IMR-90 (cell line): Measurements from ENCODE around the gene AKAP9. TPM values are rescaled to one million over a fixed set of nuclear protein-coding genes. Genes with fewer than 3 reads are reported as not detected.

Experiments used
- ATAC-seq: fragments of 200-7000 bp; cut with Tn5 transposase; 2 replicates; pipeline ENCODE4 v1.9.1; 2020; ENCODE audit warnings: low read depth, mild to moderate bottlenecking, moderate library complexity
- BruUV-seq: library from RNA; stranded (reverse); fragments of 400-500 nt; replicated peaks from 2 replicates; lab custom pipeline; 2021; lab: Mats Ljungman, UMichigan
- CTCF ChIA-PET: fragments of 300-600 bp; formaldehyde crosslinking; extraction: SDS; loops from one replicate; lab custom pipeline; 2021; ENCODE audit warnings: antibody characterized with exemption; lab: Yijun Ruan, JAX
- POLR2A ChIA-PET: fragments of 300-600 bp; sonication (Branson Sonifier 250); formaldehyde crosslinking; loops from one replicate; lab custom pipeline; 2022; ENCODE audit warnings: antibody characterized with exemption; ENCODE audit not compliant: unreplicated experiment; lab: Charles Lee
- DNase-seq: peaks from one replicate; pipeline ENCODE4 v3.0.0; 2013
- H2AFZ ChIP-seq: replicated peaks from 2 replicates; pipeline ENCODE3; 2013; ENCODE audit warnings: low read length, mild to moderate bottlenecking; ENCODE audit not compliant: poor library complexity
- H2AK5ac ChIP-seq: 2 replicates; pipeline ENCODE4 v1.6.1; 2013; ENCODE audit warnings: low read depth, low read length, inconsistent platforms
- H2AK9ac ChIP-seq: replicated peaks from 2 replicates; pipeline ENCODE3; 2013; ENCODE audit warnings: mild to moderate bottlenecking, low read depth, low read length, moderate library complexity; ENCODE audit not compliant: poor library complexity
- H2BK120ac ChIP-seq: 2 replicates; pipeline ENCODE4 v1.6.1; 2013; ENCODE audit warnings: low read depth, low read length, inconsistent platforms
- H2BK15ac ChIP-seq: 3 replicates; pipeline ENCODE4 v1.6.1; 2013; ENCODE audit warnings: low read depth, low read length, inconsistent platforms
- H2BK20ac ChIP-seq: 2 replicates; pipeline ENCODE4 v1.6.1; 2013; ENCODE audit warnings: low read depth, mild to moderate bottlenecking, inconsistent platforms, low read length, moderate library complexity
- H2BK5ac ChIP-seq: 2 replicates; pipeline ENCODE4 v1.6.1; 2013; ENCODE audit warnings: mild to moderate bottlenecking, low read depth, low read length, inconsistent platforms; ENCODE audit not compliant: poor library complexity, severe bottlenecking
- H3K14ac ChIP-seq: replicated peaks from 2 replicates; pipeline ENCODE4 v1.6.1; 2013; ENCODE audit warnings: low read depth, low read length, inconsistent platforms
- H3K18ac ChIP-seq: 2 replicates; pipeline ENCODE4 v1.6.1; 2013; ENCODE audit warnings: low read depth, low read length, control low read depth
- H3K23ac ChIP-seq: 2 replicates; pipeline ENCODE4 v1.6.1; 2013; ENCODE audit warnings: low read depth, low read length, inconsistent platforms
- H3K27ac ChIP-seq: 2 replicates; pipeline ENCODE4 v1.5.1; 2013; ENCODE audit warnings: mild to moderate bottlenecking, control low read depth, low read length; ENCODE audit not compliant: insufficient read depth
- H3K27me3 ChIP-seq: 2 replicates; pipeline ENCODE4 v1.6.1; 2013; ENCODE audit warnings: low read length; ENCODE audit not compliant: control insufficient read depth, insufficient read depth
- H3K36me3 ChIP-seq: 2 replicates; pipeline ENCODE4 v1.6.1; 2013; ENCODE audit warnings: low read length, mixed read lengths; ENCODE audit not compliant: control insufficient read depth, insufficient read depth
- H3K4ac ChIP-seq: 2 replicates; pipeline ENCODE4 v1.6.1; 2013; ENCODE audit warnings: low read depth, low read length, inconsistent platforms
- H3K4me1 ChIP-seq: 2 replicates; pipeline ENCODE4 v1.6.1; 2013; ENCODE audit warnings: low read length, mixed read lengths; ENCODE audit not compliant: control insufficient read depth, insufficient read depth
- H3K4me2 ChIP-seq: 2 replicates; pipeline ENCODE4 v1.6.1; 2013; ENCODE audit warnings: low read depth, mild to moderate bottlenecking, control low read depth, low read length, moderate library complexity
- H3K4me3 ChIP-seq: 2 replicates; pipeline ENCODE4 v1.5.1; 2013; ENCODE audit warnings: low read depth, mild to moderate bottlenecking, control low read depth, low read length, moderate library complexity; ENCODE audit not compliant: insufficient read depth
- H3K56ac ChIP-seq: 2 replicates; pipeline ENCODE4 v1.6.1; 2013; ENCODE audit warnings: low read length, inconsistent platforms; ENCODE audit not compliant: insufficient read depth; ENCODE audit errors: extremely low read depth
- H3K79me1 ChIP-seq, 2 experiments: 2 replicates each; pipeline ENCODE4 v1.6.1; 2013; ENCODE audit warnings: low read length in 2 of 2, inconsistent platforms in 1 of 2, low read depth in 1 of 2
- H3K9ac ChIP-seq: 2 replicates; pipeline ENCODE4 v1.6.1; 2013; ENCODE audit warnings: low read depth, low read length, control low read depth
- H3K9me1 ChIP-seq: 2 replicates; pipeline ENCODE4 v1.6.1; 2013; ENCODE audit warnings: low read length, inconsistent platforms; ENCODE audit not compliant: insufficient read depth
- H3K9me3 ChIP-seq: 2 replicates; pipeline ENCODE4 v1.6.1; 2013; ENCODE audit warnings: low read length; ENCODE audit not compliant: control insufficient read depth, insufficient read depth
- H4K20me1 ChIP-seq: 2 replicates; pipeline ENCODE4 v1.6.1; 2013; ENCODE audit warnings: low read length, inconsistent platforms; ENCODE audit not compliant: insufficient read depth
- H4K5ac ChIP-seq: 2 replicates; pipeline ENCODE4 v1.6.1; 2013; ENCODE audit warnings: mild to moderate bottlenecking, low read depth, low read length, control low read depth
- H4K8ac ChIP-seq, 2 experiments: 2 replicates each; pipeline ENCODE4 v1.6.1; 2013; ENCODE audit warnings: low read depth in 2 of 2, low read length in 2 of 2, control low read depth in 1 of 2, inconsistent platforms in 1 of 2
- H4K91ac ChIP-seq: 2 replicates; pipeline ENCODE4 v1.6.1; 2013; ENCODE audit warnings: low read depth, low read length, inconsistent platforms; ENCODE audit not compliant: insufficient read depth
- BHLHE40 ChIP-seq: fragments of 150-350 bp; IDR thresholded peaks from 2 replicates; pipeline ENCODE4 v1.6.1; 2016; ENCODE audit warnings: mild to moderate bottlenecking, low read depth, low read length
- CEBPB ChIP-seq: IDR thresholded peaks from 2 replicates; pipeline ENCODE4 v1.6.1; 2012; ENCODE audit warnings: low read depth, low read length, improper control_type of control experiment
- CHD1 ChIP-seq: IDR thresholded peaks from 2 replicates; pipeline ENCODE4 v1.6.1; 2012; ENCODE audit warnings: low read depth, low read length, improper control_type of control experiment
- FOS ChIP-seq: fragments of 150-350 bp; IDR thresholded peaks from 2 replicates; pipeline ENCODE4 v1.6.1; 2016; ENCODE audit warnings: low read depth, low read length
- MAFK ChIP-seq: IDR thresholded peaks from 2 replicates; pipeline ENCODE4 v1.6.1; 2012; ENCODE audit warnings: low read depth, low read length, improper control_type of control experiment
- MAZ ChIP-seq: IDR thresholded peaks from 2 replicates; pipeline ENCODE4 v1.6.1; 2012; ENCODE audit warnings: low read depth, mild to moderate bottlenecking, low read length, improper control_type of control experiment, moderate library complexity, borderline replicate concordance
- MXI1 ChIP-seq: IDR thresholded peaks from 2 replicates; pipeline ENCODE4 v1.6.1; 2012; ENCODE audit warnings: low read depth, mild to moderate bottlenecking, low read length, moderate library complexity, borderline replicate concordance
- NFE2L2 ChIP-seq: fragments of 150-350 bp; IDR thresholded peaks from 2 replicates; pipeline ENCODE4 v1.6.1; 2016; ENCODE audit warnings: low read depth, mild to moderate bottlenecking, low read length
- POLR2A ChIP-seq: IDR thresholded peaks from 2 replicates; pipeline ENCODE4 v1.6.1; 2012; ENCODE audit warnings: mild to moderate bottlenecking, low read depth, low read length
- RAD21 ChIP-seq: IDR thresholded peaks from 2 replicates; pipeline ENCODE4 v1.6.1; 2012; ENCODE audit warnings: low read length, improper control_type of control experiment
- RCOR1 ChIP-seq: IDR thresholded peaks from 2 replicates; pipeline ENCODE4 v1.6.1; 2012; ENCODE audit warnings: mild to moderate bottlenecking, low read length, improper control_type of control experiment; ENCODE audit not compliant: insufficient replicate concordance
- RFX5 ChIP-seq: IDR thresholded peaks from 2 replicates; pipeline ENCODE4 v1.8.0; 2012; ENCODE audit warnings: low read depth, mild to moderate bottlenecking, low read length, moderate library complexity
- SMC3 ChIP-seq: fragments of 150-350 bp; IDR thresholded peaks from 2 replicates; pipeline ENCODE4 v1.6.1; 2016; ENCODE audit warnings: low read depth, mild to moderate bottlenecking, antibody characterized with exemption, low read length, moderate library complexity
- WGBS, 2 experiments: methylation state at CpG; one replicate each; pipeline versions ENCODE4 v1.1.5 to v1.1.7; 2013; ENCODE audit warnings: missing lambda C conversion rate in 2 of 2; ENCODE audit not compliant: insufficient read length in 1 of 2; ENCODE audit errors: extremely low coverage in 2 of 2; 5-methylcytosine and 5-hydroxymethylcytosine counted together
- dilution Hi-C: fragments of 300-500 bp; cut with HindIII; formaldehyde crosslinking; loops from one replicate; pipeline ENCODE4 v1.14.3; 2018; ENCODE audit warnings: low sequenced_read_pairs; ENCODE audit not compliant: unreplicated experiment
- in situ Hi-C: fragments of 300-500 bp; cut with MboI; formaldehyde crosslinking; loops from 3 replicates; pipeline ENCODE4 v1.14.3; 2019; ENCODE audit warnings: low sequenced_read_pairs, inconsistent platforms, mixed read lengths
- intact Hi-C: fragments of 100-400 bp; cut with micrococcal nuclease; formaldehyde crosslinking; loops from 2 replicates; pipeline ENCODE4 v1.10.0; 2022
- polyA plus RNA-seq, 3 experiments: library from polyadenylated mRNA; depleted of rRNA; stranded (reverse); fragments of >200 nt; gene quantifications; 2 replicates each; pipeline ENCODE4 v1.2.3, GENCODE V29; 2012; ENCODE audit warnings: low replicate concordance in 1 of 3
- total RNA-seq: library from RNA; depleted of rRNA; stranded (reverse); fragments of >200 nt; gene quantifications from 2 replicates; pipeline ENCODE4 v1.2.3, GENCODE V29; 2012
- TF ChIP-seq, protein P1 (sequence below): conservative IDR thresholded peaks from 2 replicates; pipeline ENCODE4 v1.5.1; 2012; ENCODE audit warnings: mild to moderate bottlenecking, low read depth, low read length, improper control_type of control experiment
- TF ChIP-seq, protein P2 (sequence below): fragments of 150-350 bp; IDR thresholded peaks from 2 replicates; pipeline ENCODE4 v1.6.1; 2017; ENCODE audit warnings: mild to moderate bottlenecking, antibody characterized with exemption, low read length, low read depth
- TF ChIP-seq, protein P3 (sequence below): fragments of 150-350 bp; IDR thresholded peaks from 2 replicates; pipeline ENCODE4 v1.6.1; 2016; ENCODE audit warnings: low read depth, mild to moderate bottlenecking, low read length, moderate library complexity, borderline replicate concordance

AKAP9 gene
- total and polyA plus RNA-seq, 2 of the 4 experiments (the other 2 are of a cell fraction) = 9.7 to 25.3 TPM

DNA sequence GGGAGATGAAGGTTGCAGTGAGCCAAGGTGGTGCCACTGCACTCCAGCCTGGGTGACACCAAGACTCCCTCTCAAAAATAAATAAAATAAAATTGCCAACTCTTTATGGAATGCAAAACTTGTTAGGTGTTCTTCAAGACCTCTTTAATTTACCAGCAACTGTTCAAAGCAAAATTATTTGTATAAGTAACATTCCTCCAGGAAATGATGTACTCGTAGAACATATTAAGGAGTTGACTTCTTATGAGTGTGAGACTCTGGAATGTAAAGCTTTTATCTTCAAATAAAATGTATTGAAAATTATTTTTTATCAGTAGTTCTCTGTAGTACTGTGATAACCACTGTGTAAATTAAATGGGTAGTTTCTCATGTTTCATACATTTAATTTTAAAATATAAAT, 99.2 kb downstream of the AKAP9 start:
- dilution Hi-C loops = no loop called here
- in situ Hi-C loops = no loop called here
- no peak overlapping the region for H4K5ac ChIP-seq
- POLR2A ChIA-PET = no interaction called here
- peaks cover 4% of the 10 kb centered on the region; the same call in 1 of the 2 replicates for H3K9me1 ChIP-seq
- DNase-seq (no peak), ATAC-seq (no peak; the same call in 1 of the 2 replicates)
- no peak overlapping the region for H3K23ac ChIP-seq
- no peak overlapping the region for H3K56ac ChIP-seq
- H2BK5ac ChIP-seq = no peak overlapping the region
- peaks cover 9% of the 10 kb centered on the region for H3K36me3 ChIP-seq
- no peaks in the 10 kb centered on the region for H3K9me3 ChIP-seq
- H4K91ac ChIP-seq = no peak overlapping the region
- no peak overlapping the region for H3K14ac ChIP-seq
- H2BK120ac ChIP-seq = no peak overlapping the region
- BruUV-seq = no TSS peak
- H2BK15ac ChIP-seq = no peak overlapping the region
- TF ChIP-seq NFE2L2 (no peak), FOS (no peak), RFX5 (no peak), SMC3 (no peak), CEBPB (no peak), MXI1 (no peak), MAZ (no peak), RAD21 (no peak), BHLHE40 (no peak), RCOR1 (no peak), MAFK (no peak), POLR2A (no peak), CHD1 (no peak)
- TF ChIP-seq, protein P1, sequence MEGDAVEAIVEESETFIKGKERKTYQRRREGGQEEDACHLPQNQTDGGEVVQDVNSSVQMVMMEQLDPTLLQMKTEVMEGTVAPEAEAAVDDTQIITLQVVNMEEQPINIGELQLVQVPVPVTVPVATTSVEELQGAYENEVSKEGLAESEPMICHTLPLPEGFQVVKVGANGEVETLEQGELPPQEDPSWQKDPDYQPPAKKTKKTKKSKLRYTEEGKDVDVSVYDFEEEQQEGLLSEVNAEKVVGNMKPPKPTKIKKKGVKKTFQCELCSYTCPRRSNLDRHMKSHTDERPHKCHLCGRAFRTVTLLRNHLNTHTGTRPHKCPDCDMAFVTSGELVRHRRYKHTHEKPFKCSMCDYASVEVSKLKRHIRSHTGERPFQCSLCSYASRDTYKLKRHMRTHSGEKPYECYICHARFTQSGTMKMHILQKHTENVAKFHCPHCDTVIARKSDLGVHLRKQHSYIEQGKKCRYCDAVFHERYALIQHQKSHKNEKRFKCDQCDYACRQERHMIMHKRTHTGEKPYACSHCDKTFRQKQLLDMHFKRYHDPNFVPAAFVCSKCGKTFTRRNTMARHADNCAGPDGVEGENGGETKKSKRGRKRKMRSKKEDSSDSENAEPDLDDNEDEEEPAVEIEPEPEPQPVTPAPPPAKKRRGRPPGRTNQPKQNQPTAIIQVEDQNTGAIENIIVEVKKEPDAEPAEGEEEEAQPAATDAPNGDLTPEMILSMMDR = no peak
- TF ChIP-seq, protein P2, sequence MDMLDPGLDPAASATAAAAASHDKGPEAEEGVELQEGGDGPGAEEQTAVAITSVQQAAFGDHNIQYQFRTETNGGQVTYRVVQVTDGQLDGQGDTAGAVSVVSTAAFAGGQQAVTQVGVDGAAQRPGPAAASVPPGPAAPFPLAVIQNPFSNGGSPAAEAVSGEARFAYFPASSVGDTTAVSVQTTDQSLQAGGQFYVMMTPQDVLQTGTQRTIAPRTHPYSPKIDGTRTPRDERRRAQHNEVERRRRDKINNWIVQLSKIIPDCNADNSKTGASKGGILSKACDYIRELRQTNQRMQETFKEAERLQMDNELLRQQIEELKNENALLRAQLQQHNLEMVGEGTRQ = no peak
- TF ChIP-seq, protein P3, sequence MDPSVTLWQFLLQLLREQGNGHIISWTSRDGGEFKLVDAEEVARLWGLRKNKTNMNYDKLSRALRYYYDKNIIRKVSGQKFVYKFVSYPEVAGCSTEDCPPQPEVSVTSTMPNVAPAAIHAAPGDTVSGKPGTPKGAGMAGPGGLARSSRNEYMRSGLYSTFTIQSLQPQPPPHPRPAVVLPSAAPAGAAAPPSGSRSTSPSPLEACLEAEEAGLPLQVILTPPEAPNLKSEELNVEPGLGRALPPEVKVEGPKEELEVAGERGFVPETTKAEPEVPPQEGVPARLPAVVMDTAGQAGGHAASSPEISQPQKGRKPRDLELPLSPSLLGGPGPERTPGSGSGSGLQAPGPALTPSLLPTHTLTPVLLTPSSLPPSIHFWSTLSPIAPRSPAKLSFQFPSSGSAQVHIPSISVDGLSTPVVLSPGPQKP = no peak
- H3K27ac ChIP-seq = no peak overlapping the region
- H3K18ac ChIP-seq = no peak overlapping the region
- no peak overlapping the region for H3K4me2 ChIP-seq
- no peaks in the 10 kb centered on the region for H4K20me1 ChIP-seq
- no peak overlapping the region for H3K9ac ChIP-seq
- no peaks in the 10 kb centered on the region for H3K27me3 ChIP-seq
- no peak overlapping the region for H3K4ac ChIP-seq
- no CpG with 5 or more reads among the region's 1 CpG for WGBS, 2 experiments
- H3K79me1 ChIP-seq = 0 out of 4 replicates have a peak, but pooled peaks cover 0 to 3% of the 10 kb centered on the region in 2 experiments
- H2AK9ac ChIP-seq = no peak overlapping the region
- H2AFZ ChIP-seq = no peak overlapping the region
- intact Hi-C loops = no loop called here
- H2AK5ac ChIP-seq = no peak overlapping the region
- no peak overlapping the region for H2BK20ac ChIP-seq
- H4K8ac ChIP-seq = no peak overlapping the region
- H3K4me1 ChIP-seq = 0 out of 2 replicates have a peak, but pooled peaks cover 2% of the 10 kb centered on the region
- CTCF ChIA-PET = interaction anchor here (0.6 kb wide), 1 partner anchor 27 kb away, joined by 4 read pairs; no protein-coding TSS in a partner anchor
- no peak overlapping the region for H3K4me3 ChIP-seq
